Activated effector memory CD4-positive, alpha-beta T cell treated with anti-CD3 and anti-CD28 coated beads, Interleukin-2, amount 50 U/mL, for 16 hours (primary cell): ENCODE data around the gene DHH.
"Not testable (repeated sequence)": the region's sequence is repeated elsewhere in the genome, so short reads cannot be mapped to it uniquely, and the experiment has no call there.

Experiments
- DNase-seq: peaks from one replicate; pipeline ENCODE4 v3.0.0-alpha.2; 2020

The DHH gene

GRCh38 chr12:49068879-49069506 is 25.6 kb downstream of the DHH start:
- DNase-seq = no peak

GRCh38 chr12:49066120-49066519 is 28.5 kb downstream of the DHH start:
- DNase-seq = no peak

- DNase-seq = no peak
Observed at GRCh38 chr12:49064767-49065152, 29.8 kb downstream of the DHH start.

- DNase-seq = not testable (repeated sequence)
Observed at GRCh38 chr12:49061916-49062315, 32.7 kb downstream of the DHH start.

- no peak for DNase-seq
Observed at GRCh38 chr12:49061157-49061650, 33.4 kb downstream of the DHH start.

- DNase-seq = peak; percentile 96
Observed at GRCh38 chr12:49060237-49061156, 34.1 kb downstream of the DHH start, which contains the start of gene KMT2D. KMT2D (minus strand) TSS chr12:49060794; CDS start chr12:49055324, 5,470 bp downstream.

GRCh38 chr12:49059299-49060171 is 35.1 kb downstream of the DHH start:
- peak; percentile 73 for DNase-seq

- no peak for DNase-seq
Observed at GRCh38 chr12:49059045-49059298, 35.6 kb downstream of the DHH start.

- DNase-seq = no peak
Observed at GRCh38 chr12:49058366-49059044, 36.1 kb downstream of the DHH start.

- no peak for DNase-seq
Observed at GRCh38 chr12:49057888-49058287, 36.7 kb downstream of the DHH start.

- peak; percentile 82 for DNase-seq
Observed at GRCh38 chr12:49055978-49056754, 38.4 kb downstream of the DHH start.

- no peak for DNase-seq
Observed at GRCh38 chr12:49055092-49055491, 39.5 kb downstream of the DHH start.

- DNase-seq = no peak
Observed at GRCh38 chr12:49054524-49054923, 40.1 kb downstream of the DHH start.

- DNase-seq = no peak
Observed at GRCh38 chr12:49054096-49054495, 40.5 kb downstream of the DHH start.

GRCh38 chr12:49052451-49053208 is 42.0 kb downstream of the DHH start:
- DNase-seq = no peak

GRCh38 chr12:49051777-49052438 is 42.7 kb downstream of the DHH start:
- DNase-seq = no peak

- peak; percentile 60 for DNase-seq
Observed at GRCh38 chr12:49051373-49051764, 43.2 kb downstream of the DHH start.

- DNase-seq = no peak
Observed at GRCh38 chr12:49050507-49051372, 43.9 kb downstream of the DHH start.

GRCh38 chr12:49049566-49050224 is 44.9 kb downstream of the DHH start:
- no peak for DNase-seq
